OCI-LY3 (cell line): Measurements from ENCODE around the gene PTPRCAP.

ENCODE experiments used
- CTCF ChIP-seq: fragments of 200-600, 300-600 bp; sonication (generic); IDR thresholded peaks from 2 replicates; pipeline ENCODE4 v1.5.1; 2014; ENCODE audit warnings: antibody characterized with exemption, low read length, low read depth
- EZH2phosphoT487 ChIP-seq: fragments of 200-600 bp; shearing (Covaris generic); IDR thresholded peaks from 2 replicates; pipeline ENCODE4 v1.6.1; 2018; ENCODE audit warnings: antibody characterized with exemption, mixed run types, low read depth

GRCh38 chr11:67483831-67484665, 46.6 kb upstream of the PTPRCAP start:
- TF ChIP-seq CTCF = no peak
- TF ChIP-seq EZH2phosphoT487 = no peak
